Natural killer cell (primary cell): ENCODE data around the gene CTSG. TPM values are rescaled to one million over a fixed set of nuclear protein-coding genes. Genes with fewer than 3 reads are reported as not detected.
A peak's percentile ranks its signal among the peaks of the same experiment; 100 is the strongest.

Source experiments
- ATAC-seq, 3 donors: fragments of 150-1000 bp in 2 of 3; fragments of 200-7000 bp in 1 of 3; cut with Tn5 transposase; 1 replicate in 1 of 3; 2 replicates in 2 of 3; pipeline ENCODE4 v1.10.0; 2021; ENCODE audit warnings: mild to moderate bottlenecking in 2 of 3, moderate library complexity in 2 of 3
- DNase-seq, 2 donors: peaks; one replicate each; pipeline versions ENCODE4 v3.0.0 to v3.0.0-alpha.2; 2013 to 2021; ENCODE audit warnings: mixed read lengths in 1 of 2
- H3K27ac ChIP-seq: one replicate; pipeline ENCODE4 v1.5.1; 2013; ENCODE audit warnings: mild to moderate bottlenecking, low read length
- H3K27me3 ChIP-seq: one replicate; pipeline ENCODE4 v1.6.1; 2013; ENCODE audit warnings: low read length; ENCODE audit not compliant: control insufficient read depth, insufficient read depth
- H3K36me3 ChIP-seq: one replicate; pipeline ENCODE4 v1.6.1; 2013; ENCODE audit warnings: low read length; ENCODE audit not compliant: control insufficient read depth, insufficient read depth
- H3K4me1 ChIP-seq: one replicate; pipeline ENCODE4 v1.6.1; 2013; ENCODE audit warnings: low read length; ENCODE audit not compliant: control insufficient read depth, insufficient read depth
- H3K4me3 ChIP-seq: one replicate; pipeline ENCODE4 v1.5.1; 2013; ENCODE audit warnings: low read length
- H3K9me3 ChIP-seq: one replicate; pipeline ENCODE4 v1.6.1; 2013; ENCODE audit warnings: low read length; ENCODE audit not compliant: control insufficient read depth, insufficient read depth
- H3K27ac Mint-ChIP-seq, 2 donors: one replicate each; pipeline ENCODE4 v1.8.0; 2022; ENCODE audit warnings: mild to moderate bottlenecking in 2 of 2, mixed read lengths in 2 of 2, moderate library complexity in 1 of 2
- H3K27me3 Mint-ChIP-seq, 2 donors: one replicate each; pipeline ENCODE4 v1.8.0; 2022; ENCODE audit warnings: low read depth in 2 of 2, mixed read lengths in 2 of 2
- H3K36me3 Mint-ChIP-seq: one replicate; pipeline ENCODE4 v1.8.0; 2022; ENCODE audit warnings: mixed read lengths
- H3K4me1 Mint-ChIP-seq, 2 donors: one replicate each; pipeline ENCODE4 v1.8.0; 2022; ENCODE audit warnings: mixed read lengths in 2 of 2
- H3K4me3 Mint-ChIP-seq: one replicate; pipeline ENCODE4 v1.8.0; 2022; ENCODE audit warnings: mild to moderate bottlenecking, moderate library complexity, mixed read lengths
- H3K9me3 Mint-ChIP-seq, 2 donors: one replicate each; pipeline ENCODE4 v1.8.0; 2022; ENCODE audit warnings: mixed read lengths in 2 of 2
- CTCF ChIP-seq: fragments of 200-600 bp; IDR thresholded peaks from one replicate; pipeline ENCODE4 v1.8.0; 2022; ENCODE audit warnings: antibody characterized with exemption
- WGBS: methylation state at CpG from one replicate; pipeline ENCODE4 v1.1.7; 2013; ENCODE audit warnings: missing lambda C conversion rate; ENCODE audit not compliant: insufficient coverage; 5-methylcytosine and 5-hydroxymethylcytosine counted together
- intact Hi-C: fragments of 100-400 bp; cut with micrococcal nuclease; formaldehyde crosslinking; loops from one replicate; pipeline ENCODE4 v1.14.2; 2022
- total RNA-seq, 4 donors: library from RNA; stranded (reverse); fragments of 120-200 nt in 1 of 4; gene quantifications; one replicate each; pipeline versions ENCODE4 v1.2.3 to v1.2.4, GENCODE V29; 2013 to 2022

CTSG gene
- total RNA-seq, 3 donors from 2014 or later (not counting 1 experiment from before 2014, with no cell fraction given): 0.43 to 1.0 TPM; not detected in 1

GRCh38 chr14:24606297-24606696 is 30.2 kb upstream of the CTSG start:
- Histone ChIP-seq H3K4me3 (no peak overlapping the region), H3K27ac (peak overlapping the region; percentile 83), H3K4me1 (peaks cover 57% of the 10 kb centered on the region), H3K9me3 (no peaks in the 10 kb centered on the region), H3K27me3 (no peaks in the 10 kb centered on the region), H3K36me3 (no peaks in the 10 kb centered on the region)
- Mint-ChIP-seq H3K27ac (peak overlapping the region; percentile 99), H3K4me3 (peak overlapping the region; percentile 95), H3K9me3 (no peaks in the 10 kb centered on the region), H3K36me3 (no peaks in the 10 kb centered on the region), H3K4me1 (peaks cover 59 to 63% of the 10 kb centered on the region in 2 donors), H3K27me3 (no peaks in the 10 kb centered on the region)
- ATAC-seq: no peak
- intact Hi-C loops: loop anchor here (5.0 kb wide), 2 partner anchors 86 to 526 kb away; no protein-coding TSS in a partner anchor
- 51% methylated on average over 3 of the region's 3 CpGs for WGBS
- no peak for TF ChIP-seq CTCF
- no peak for DNase-seq

- 64% methylated on average over 3 of the region's 3 CpGs for WGBS
- Mint-ChIP-seq H3K4me1 (peaks cover 55 to 58% of the 10 kb centered on the region in 2 donors), H3K4me3 (peak overlapping the region; percentile 95), H3K9me3 (no peaks in the 10 kb centered on the region), H3K36me3 (no peaks in the 10 kb centered on the region), H3K27ac (peak overlapping the region; percentile 99), H3K27me3 (no peaks in the 10 kb centered on the region)
- Histone ChIP-seq H3K4me1 (peaks cover 55% of the 10 kb centered on the region), H3K27me3 (no peaks in the 10 kb centered on the region), H3K4me3 (peak overlapping the region; percentile 1), H3K9me3 (no peaks in the 10 kb centered on the region), H3K27ac (peak overlapping the region; percentile 83), H3K36me3 (no peaks in the 10 kb centered on the region)
- intact Hi-C loops: loop anchor here (1.0 to 5.0 kb wide), 4 partner anchors 29 to 527 kb away; partner anchors contain the start of gene GZMB
- peak; percentile 96 for TF ChIP-seq CTCF
- DNase-seq: peak; percentile 70 to 78
- peak; percentile 62 to 71 (median 66) for ATAC-seq
Observed at GRCh38 chr14:24605435-24606190, 29.6 kb upstream of the CTSG start.

- no peak for DNase-seq
- Histone ChIP-seq H3K27ac (no peak overlapping the region), H3K4me1 (no peaks in the 10 kb centered on the region), H3K9me3 (peaks cover 12% of the 10 kb centered on the region), H3K36me3 (no peaks in the 10 kb centered on the region), H3K27me3 (no peaks in the 10 kb centered on the region), H3K4me3 (no peak overlapping the region)
- H3K4me3 Mint-ChIP-seq: no peak overlapping the region
- ATAC-seq: no peak
- TF ChIP-seq CTCF: no peak
- no peaks in the 10 kb centered on the region for H3K9me3 Mint-ChIP-seq
- H3K4me1 Mint-ChIP-seq: no peaks in the 10 kb centered on the region
- no peaks in the 10 kb centered on the region for H3K27me3 Mint-ChIP-seq
- H3K36me3 Mint-ChIP-seq: peaks cover 9% of the 10 kb centered on the region
- H3K27ac Mint-ChIP-seq: no peak overlapping the region
- intact Hi-C loops: no loop called here
Observed at GRCh38 chr14:24597403-24597802, 21.4 kb upstream of the CTSG start.
